Kidney capillary endothelial cell (primary cell): ENCODE data around the gene BARHL2.

Source experiments
- DNase-seq: peaks from one replicate; pipeline ENCODE4 v3.0.0-alpha.2; 2018; ENCODE audit warnings: low spot score

BARHL2 gene

GRCh38 chr1:90710579-90711536 lies 6.2 kb downstream of the BARHL2 start:
- no peak for DNase-seq

GRCh38 chr1:90709535-90709934 lies 7.6 kb downstream of the BARHL2 start:
- no peak for DNase-seq

- DNase-seq = no peak
Observed at GRCh38 chr1:90708826-90709225, 8.3 kb downstream of the BARHL2 start.

- no peak for DNase-seq
Observed at GRCh38 chr1:90708236-90708786, 8.8 kb downstream of the BARHL2 start.

GRCh38 chr1:90707363-90707710 lies 9.8 kb downstream of the BARHL2 start:
- no peak for DNase-seq

- DNase-seq = no peak
Observed at GRCh38 chr1:90706437-90707362, 10.4 kb downstream of the BARHL2 start.

GRCh38 chr1:90705956-90706355 lies 11.1 kb downstream of the BARHL2 start:
- DNase-seq = no peak

- no peak for DNase-seq
Observed at GRCh38 chr1:90704817-90705216, 12.3 kb downstream of the BARHL2 start.

- no peak for DNase-seq
Observed at GRCh38 chr1:90694846-90695245, 22.3 kb downstream of the BARHL2 start.

GRCh38 chr1:90687747-90688146 lies 29.4 kb downstream of the BARHL2 start:
- no peak for DNase-seq

- DNase-seq = no peak
Observed at GRCh38 chr1:90675161-90675847, 41.8 kb downstream of the BARHL2 start.

GRCh38 chr1:90671741-90672140 lies 45.4 kb downstream of the BARHL2 start:
- DNase-seq = no peak

GRCh38 chr1:90671251-90671650 lies 45.9 kb downstream of the BARHL2 start:
- no peak for DNase-seq
